GM12878 (cell line): Measurements from ENCODE around the gene MT1X. TPM values are rescaled to one million over a fixed set of nuclear protein-coding genes. Genes with fewer than 3 reads are reported as not detected.

ENCODE experiments used
- ATAC-seq: fragments of 200-7000 bp; cut with Tn5 transposase; 3 replicates; pipeline ENCODE4 v1.9.1; 2020; ENCODE audit warnings: mild to moderate bottlenecking, moderate library complexity
- BruUV-seq: library from RNA; stranded (reverse); fragments of 400-500 nt; replicated peaks from 2 replicates; lab custom pipeline; 2021; lab: Mats Ljungman, UMichigan
- CTCF ChIA-PET: fragments of 300-600 bp; sonication (Branson Sonifier 250); formaldehyde crosslinking; extraction: SDS; loops from one replicate; lab custom pipeline; 2021; ENCODE audit warnings: inconsistent platforms; lab: Yijun Ruan, JAX
- POLR2A ChIA-PET: fragments of 350-600 bp; formaldehyde crosslinking; extraction: SDS; loops from one replicate; lab custom pipeline; 2021; ENCODE audit warnings: inconsistent platforms; lab: Charles Lee
- RAD21 ChIA-PET: fragments of 300-600 bp; sonication (Branson Sonifier 250); formaldehyde crosslinking; loops from one replicate; lab custom pipeline; 2023; ENCODE audit warnings: antibody characterized with exemption; ENCODE audit not compliant: unreplicated experiment; lab: Charles Lee
- SMC1A ChIA-PET: fragments of 300-600 bp; sonication (Branson Sonifier 250); formaldehyde crosslinking; loops from one replicate; lab custom pipeline; 2023; ENCODE audit not compliant: unreplicated experiment, uncharacterized antibody; lab: Charles Lee
- DNase-seq: peaks from one replicate; pipeline ENCODE4 v3.0.0-alpha.2; 2011; ENCODE audit warnings: low read depth, low spot score
- FAIRE-seq: peaks from 3 replicates; lab custom pipeline; 2011; peaks lifted over from hg19 to GRCh38; lab: Jason Lieb, UNC
- H2AFZ ChIP-seq: 2 replicates; pipeline ENCODE4 v1.6.0; 2011; ENCODE audit warnings: low read depth, low read length, control low read depth; ENCODE audit not compliant: control insufficient read depth
- H3K27ac ChIP-seq: 2 replicates; pipeline ENCODE4 v1.5.1; 2011; ENCODE audit warnings: control low read depth; ENCODE audit not compliant: control insufficient read depth, insufficient read depth
- H3K27me3 ChIP-seq, 2 experiments: replicated peaks in 1 of 2; 2 replicates each; pipeline versions ENCODE4 v1.6.0 to v1.6.1; 2011; ENCODE audit warnings: low read length in 1 of 2; ENCODE audit not compliant: control insufficient read depth in 2 of 2, insufficient read depth in 2 of 2
- H3K36me3 ChIP-seq, 2 experiments: 2 replicates each; pipeline ENCODE4 v1.5.1; 2011; ENCODE audit warnings: low read length in 1 of 2; ENCODE audit not compliant: control insufficient read depth in 2 of 2, insufficient read depth in 2 of 2
- H3K4me1 ChIP-seq: 2 replicates; pipeline ENCODE4 v1.6.1; 2011; ENCODE audit warnings: mild to moderate bottlenecking, low read length, moderate library complexity, mixed read lengths; ENCODE audit not compliant: control insufficient read depth, insufficient read depth
- H3K4me2 ChIP-seq: 2 replicates; pipeline ENCODE4 v1.6.0; 2011; ENCODE audit warnings: control low read depth; ENCODE audit not compliant: control insufficient read depth, insufficient read depth
- H3K4me3 ChIP-seq: fragments of 200-600 bp; sonication (generic); 2 replicates; pipeline ENCODE4 v1.5.1; 2016
- H3K79me2 ChIP-seq: 2 replicates; pipeline ENCODE4 v1.6.0; 2011; ENCODE audit warnings: low read length; ENCODE audit not compliant: control insufficient read depth, insufficient read depth
- H3K9ac ChIP-seq: 2 replicates; pipeline ENCODE4 v1.8.0; 2011; ENCODE audit warnings: low read length, control low read depth, mixed read lengths; ENCODE audit not compliant: control insufficient read depth, insufficient read depth
- H3K9me3 ChIP-seq: replicated peaks from 3 replicates; pipeline ENCODE4 v1.5.1; 2011; ENCODE audit warnings: mild to moderate bottlenecking, low read length; ENCODE audit not compliant: control insufficient read depth, insufficient read depth
- H4K20me1 ChIP-seq: 2 replicates; pipeline ENCODE4 v1.6.0; 2011; ENCODE audit not compliant: control insufficient read depth, insufficient read depth
- MYC ChIP-seq: IDR thresholded peaks from 2 replicates; pipeline ENCODE4 v1.6.1; 2011; ENCODE audit warnings: mild to moderate bottlenecking, low read length, moderate library complexity, inconsistent platforms; ENCODE audit not compliant: insufficient read depth, insufficient replicate concordance, insufficient read length, severe bottlenecking
- REST ChIP-seq: IDR thresholded peaks from 2 replicates; pipeline ENCODE4 v1.6.1; 2012; ENCODE audit warnings: mild to moderate bottlenecking, low read depth, low read length
- TBL1XR1 ChIP-seq: IDR thresholded peaks from 2 replicates; pipeline ENCODE4 v1.6.1; 2012; ENCODE audit warnings: low read depth, low read length, improper control_type of control experiment
- ZBTB33 ChIP-seq: fragments of 450-650 bp; IDR thresholded peaks from 2 replicates; pipeline ENCODE4 v1.6.1; 2017; ENCODE audit warnings: mild to moderate bottlenecking
- ZNF207 ChIP-seq: fragments of 450-650 bp; IDR thresholded peaks from 2 replicates; pipeline ENCODE4 v1.6.1; 2014; ENCODE audit warnings: antibody characterized with exemption, mild to moderate bottlenecking, borderline replicate concordance
- WGBS: methylation state at CpG from one replicate; pipeline ENCODE4 v1.1.6; 2016; ENCODE audit warnings: low lambda C conversion rate; ENCODE audit not compliant: insufficient replicate concordance, insufficient coverage; ENCODE audit errors: missing lambda C conversion rate; 5-methylcytosine and 5-hydroxymethylcytosine counted together
- in situ Hi-C: fragments of 300-500 bp; cut with MboI; formaldehyde crosslinking; loops from 9 replicates; pipeline ENCODE4 v1.14.3; 2018; ENCODE audit warnings: mixed read lengths
- intact Hi-C: fragments of 100-400 bp; cut with micrococcal nuclease; formaldehyde crosslinking; loops from one replicate; pipeline ENCODE4 v1.14.2; 2022; ENCODE audit not compliant: unreplicated experiment
- polyA plus RNA-seq, 11 experiments: library from polyadenylated mRNA; depleted of rRNA in 4 of 11; unstranded in 6 of 11; stranded (reverse) in 5 of 11; fragments of >200 nt; fragmentation: Nextera tagmentation in 4 of 11; fragmentation: Illumina TruSeq in 1 of 11; extraction: Ambion mirVana in 4 of 11; extraction: Trizol in 1 of 11; gene quantifications; 1 replicate in 1 of 11; 2 replicates in 10 of 11; pipeline versions ENCODE4 v1.2.1 to v1.2.3, GENCODE V29; 2011 to 2016; ENCODE audit warnings: inconsistent platforms in 2 of 11, missing spikeins in 2 of 11, low read depth in 1 of 11
- total RNA-seq, 4 experiments: library from RNA; depleted of rRNA in 3 of 4; stranded (reverse); fragments of >200 nt in 3 of 4; fragmentation: Illumina TruSeq in 1 of 4; extraction: Trizol in 1 of 4; gene quantifications; 2 replicates each; pipeline versions ENCODE4 v1.2.1 to v1.2.3, GENCODE V29; 2013 to 2021

The MT1X gene
- total and polyA plus RNA-seq, 10 of the 15 experiments (the other 5 are each of a cell fraction or from before 2014, with no cell fraction given) = 5.8 to 65.6 (median 15.4) TPM

- TF ChIP-seq ZBTB33 (no peak), TBL1XR1 (no peak), MYC (no peak)
These were observed 37.0 kb upstream of the MT1X start (continued) for GRCh38 chr16:56645311-56645710.

- no peak overlapping the region for H3K9ac ChIP-seq
- ATAC-seq = no peak
- WGBS = 8% methylated on average over 1 of the region's 1 CpG
- ChIA-PET CTCF (no interaction called here), POLR2A (no interaction called here), RAD21 (no interaction called here), SMC1A (interaction anchor here (0.9 kb wide), 1 partner anchor 44 kb away, joined by 3 read pairs; no protein-coding TSS in a partner anchor)
- no peak for DNase-seq
- no peak overlapping the region for H3K4me3 ChIP-seq
- H3K4me2 ChIP-seq = no peak overlapping the region
- peaks cover 5 to 25% of the 10 kb centered on the region in 2 experiments; a peak in 3 of 4 replicates for H3K27me3 ChIP-seq
- FAIRE-seq = no peak
- no peak overlapping the region for H2AFZ ChIP-seq
- no peaks in the 10 kb centered on the region for H3K36me3 ChIP-seq
- no peaks in the 10 kb centered on the region for H4K20me1 ChIP-seq
- TF ChIP-seq REST (peak; percentile 20; the same call in 1 of the 2 replicates), ZNF207 (no peak)
- in situ Hi-C loops = no loop called here
- no TSS peak for BruUV-seq
- no peaks in the 10 kb centered on the region for H3K79me2 ChIP-seq
- H3K9me3 ChIP-seq = no peaks in the 10 kb centered on the region
- H3K4me1 ChIP-seq = no peaks in the 10 kb centered on the region
- intact Hi-C loops = no loop called here
- H3K27ac ChIP-seq = no peak overlapping the region
These were observed 36.4 kb upstream of the MT1X start for GRCh38 chr16:56645838-56646237.
